ENCODE data around the gene GPR39. TPM values are rescaled to one million over a fixed set of nuclear protein-coding genes. Genes with fewer than 3 reads are reported as not detected.
A peak's percentile ranks its signal among the peaks of the same experiment; 100 is the strongest.

Gene GPR39
- total RNA-seq, 1 experiment from 2014 or later: 20.9 TPM

DNA sequence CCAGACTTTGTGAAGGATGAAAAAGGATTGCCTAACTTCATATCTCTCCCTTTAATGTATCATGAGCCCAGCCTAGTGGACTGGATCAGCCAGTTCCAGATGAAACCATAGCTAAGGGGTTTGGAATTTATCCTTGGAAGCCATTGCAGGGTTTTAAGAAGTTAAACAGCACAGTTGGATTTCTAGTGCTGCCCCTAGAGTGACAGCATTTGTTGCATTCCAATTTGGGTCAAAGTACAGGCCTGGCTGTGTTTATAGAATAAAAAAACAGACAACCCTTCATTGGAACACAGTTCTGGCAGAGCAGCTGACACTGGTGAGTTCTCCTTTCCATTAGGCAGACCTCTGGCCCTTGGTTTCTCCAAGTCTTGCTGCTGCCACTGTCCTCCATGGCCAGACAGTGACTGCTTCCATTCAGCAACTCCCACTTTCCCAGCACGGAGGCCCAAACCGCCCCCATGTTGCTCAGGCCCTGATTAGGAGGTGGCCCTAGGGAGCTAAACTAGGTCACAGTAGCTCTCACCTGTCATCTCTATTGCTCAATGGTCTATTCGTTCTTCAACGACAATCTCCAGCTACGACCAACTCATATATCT, 8.0 kb downstream of the GPR39 start:
- peak overlapping the region; percentile 14 for H3K27ac ChIP-seq
- intact Hi-C loops (cut with micrococcal nuclease; ENCODE audit: unreplicated experiment): no loop called here
- peak in 1 of 2 experiments; percentile 85 for DNase-seq
- ChIA-PET CTCF (no interaction called here), POLR2A (ENCODE audit: unreplicated experiment) (no interaction called here)
- peaks cover 96% of the 10 kb centered on the region for H3K79me2 ChIP-seq (ENCODE audit: low read depth)
- H3K27me3 ChIP-seq (ENCODE audit: insufficient read depth, low read depth): no peaks in the 10 kb centered on the region
- H3F3A ChIP-seq (ENCODE audit: insufficient read depth, low read depth): peaks cover 23% of the 10 kb centered on the region
- H4K20me1 ChIP-seq (ENCODE audit: insufficient read depth): peaks cover 5% of the 10 kb centered on the region; the same call in 1 of the 2 replicates
- no peaks in the 10 kb centered on the region for H3K9me2 ChIP-seq (ENCODE audit: insufficient read depth)
- H2AFZ ChIP-seq: no peak overlapping the region
- peaks cover 88% of the 10 kb centered on the region for H3K4me1 ChIP-seq (replicated peaks; ENCODE audit: insufficient read depth)
- no peaks in the 10 kb centered on the region; the same call in 1 of the 2 replicates for H3K9me3 ChIP-seq (ENCODE audit: insufficient read depth, low read depth)
- TF ChIP-seq EZH2 (IDR thresholded peaks at IDR 0.05; ENCODE audit: low read depth): no peak
- TF ChIP-seq, protein P1, sequence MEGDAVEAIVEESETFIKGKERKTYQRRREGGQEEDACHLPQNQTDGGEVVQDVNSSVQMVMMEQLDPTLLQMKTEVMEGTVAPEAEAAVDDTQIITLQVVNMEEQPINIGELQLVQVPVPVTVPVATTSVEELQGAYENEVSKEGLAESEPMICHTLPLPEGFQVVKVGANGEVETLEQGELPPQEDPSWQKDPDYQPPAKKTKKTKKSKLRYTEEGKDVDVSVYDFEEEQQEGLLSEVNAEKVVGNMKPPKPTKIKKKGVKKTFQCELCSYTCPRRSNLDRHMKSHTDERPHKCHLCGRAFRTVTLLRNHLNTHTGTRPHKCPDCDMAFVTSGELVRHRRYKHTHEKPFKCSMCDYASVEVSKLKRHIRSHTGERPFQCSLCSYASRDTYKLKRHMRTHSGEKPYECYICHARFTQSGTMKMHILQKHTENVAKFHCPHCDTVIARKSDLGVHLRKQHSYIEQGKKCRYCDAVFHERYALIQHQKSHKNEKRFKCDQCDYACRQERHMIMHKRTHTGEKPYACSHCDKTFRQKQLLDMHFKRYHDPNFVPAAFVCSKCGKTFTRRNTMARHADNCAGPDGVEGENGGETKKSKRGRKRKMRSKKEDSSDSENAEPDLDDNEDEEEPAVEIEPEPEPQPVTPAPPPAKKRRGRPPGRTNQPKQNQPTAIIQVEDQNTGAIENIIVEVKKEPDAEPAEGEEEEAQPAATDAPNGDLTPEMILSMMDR (conservative IDR thresholded peaks at IDR 0.05): no peak
- H3K36me3 ChIP-seq (ENCODE audit: low read depth): peaks cover 39% of the 10 kb centered on the region; the same call in 1 of the 2 replicates
- no TSS peak for BruUV-seq (replicated peaks)
- H3K4me2 ChIP-seq: peak overlapping the region; percentile 24
- no peak overlapping the region for H3K4me3 ChIP-seq

DNA sequence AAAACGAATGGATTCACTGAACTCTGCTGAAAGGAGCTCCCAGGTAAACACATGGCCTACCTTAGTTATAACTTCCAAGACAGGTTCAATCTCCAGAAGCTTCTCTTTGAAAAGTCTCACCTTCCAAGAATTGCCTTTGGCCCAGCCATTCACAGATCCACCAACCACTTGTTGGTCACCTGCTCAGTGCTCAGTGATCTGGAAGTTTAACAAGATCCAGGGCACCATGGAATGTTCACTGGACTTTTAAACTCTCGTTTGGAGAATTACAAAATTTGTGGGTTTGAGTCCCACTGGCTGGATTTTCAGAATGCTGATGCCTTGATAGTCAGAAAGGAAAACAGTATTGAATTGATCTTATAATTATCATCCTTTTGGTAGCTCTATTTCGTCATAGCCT, 9.4 kb downstream of the GPR39 start:
- H3K4me1 ChIP-seq (replicated peaks; ENCODE audit: insufficient read depth): peaks cover 88% of the 10 kb centered on the region
- intact Hi-C loops (cut with micrococcal nuclease; ENCODE audit: unreplicated experiment): no loop called here
- ChIA-PET POLR2A (ENCODE audit: unreplicated experiment) (no interaction called here), CTCF (no interaction called here)
- H3K27ac ChIP-seq: peak overlapping the region; percentile 13; the same call in 1 of the 2 replicates
- H3K79me2 ChIP-seq (ENCODE audit: low read depth): peaks cover 85% of the 10 kb centered on the region
- no peaks in the 10 kb centered on the region; the same call in 1 of the 2 replicates for H3K9me3 ChIP-seq (ENCODE audit: insufficient read depth, low read depth)
- no peaks in the 10 kb centered on the region for H4K20me1 ChIP-seq (ENCODE audit: insufficient read depth)
- no peaks in the 10 kb centered on the region for H3K27me3 ChIP-seq (ENCODE audit: insufficient read depth, low read depth)
- peaks cover 39% of the 10 kb centered on the region; the same call in 1 of the 2 replicates for H3K36me3 ChIP-seq (ENCODE audit: low read depth)
- peaks cover 36% of the 10 kb centered on the region for H3F3A ChIP-seq (ENCODE audit: insufficient read depth, low read depth)
- BruUV-seq (replicated peaks): no TSS peak
- DNase-seq: no peak
- H3K4me3 ChIP-seq: no peak overlapping the region
- no peak for TF ChIP-seq EZH2 (IDR thresholded peaks at IDR 0.05; ENCODE audit: low read depth)
- TF ChIP-seq, protein P1 (conservative IDR thresholded peaks at IDR 0.05): no peak
- H3K9me2 ChIP-seq (ENCODE audit: insufficient read depth): no peaks in the 10 kb centered on the region
- H2AFZ ChIP-seq: no peak overlapping the region
- H3K4me2 ChIP-seq: no peak overlapping the region

DNA sequence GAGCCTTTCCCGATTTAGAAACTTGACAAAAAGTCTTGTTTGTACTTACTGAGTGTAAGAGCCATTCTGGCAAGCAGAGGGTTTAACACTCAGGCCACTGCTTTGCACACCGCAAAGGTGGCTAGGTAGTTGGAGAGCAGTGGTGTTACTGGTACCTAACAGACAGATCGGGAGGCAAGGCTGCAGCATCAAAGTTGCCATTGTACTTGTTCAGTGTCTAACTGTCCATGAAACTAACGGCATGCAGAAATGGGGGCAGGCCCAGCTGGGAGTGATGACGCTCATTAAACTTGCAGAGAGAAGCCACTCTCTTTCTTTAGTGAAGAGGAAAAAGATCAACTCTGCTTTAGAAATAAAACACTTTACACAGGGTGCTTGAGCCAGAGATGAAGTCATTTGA, 10.1 kb downstream of the GPR39 start:
- Histone ChIP-seq H3K79me2 (ENCODE audit: low read depth) (peaks cover 83% of the 10 kb centered on the region), H3K9me3 (ENCODE audit: insufficient read depth, low read depth) (no peaks in the 10 kb centered on the region; the same call in 1 of the 2 replicates), H3K4me1 (replicated peaks; ENCODE audit: insufficient read depth) (peaks cover 88% of the 10 kb centered on the region), H4K20me1 (ENCODE audit: insufficient read depth) (no peaks in the 10 kb centered on the region), H3K4me3 (no peak overlapping the region), H3K36me3 (ENCODE audit: low read depth) (peaks cover 39% of the 10 kb centered on the region; the same call in 1 of the 2 replicates), H3K27ac (no peak overlapping the region), H3K9me2 (ENCODE audit: insufficient read depth) (no peaks in the 10 kb centered on the region), H3K4me2 (no peak overlapping the region), H3F3A (ENCODE audit: insufficient read depth, low read depth) (peaks cover 43% of the 10 kb centered on the region), H2AFZ (no peak overlapping the region), H3K27me3 (ENCODE audit: insufficient read depth, low read depth) (no peaks in the 10 kb centered on the region)
- TF ChIP-seq, protein P1 (conservative IDR thresholded peaks at IDR 0.05): no peak
- no peak for TF ChIP-seq EZH2 (IDR thresholded peaks at IDR 0.05; ENCODE audit: low read depth)
- intact Hi-C loops (cut with micrococcal nuclease; ENCODE audit: unreplicated experiment): no loop called here
- POLR2A ChIA-PET (ENCODE audit: unreplicated experiment): no interaction called here
- no peak for DNase-seq
- CTCF ChIA-PET: no interaction called here
- BruUV-seq (replicated peaks): no TSS peak
